ENCODE results near the gene CDC42EP5. TPM values are rescaled to one million over a fixed set of nuclear protein-coding genes. Genes with fewer than 3 reads are reported as not detected.
A peak's percentile ranks its signal among the peaks of the same experiment; 100 is the strongest.
"Not testable (repeated sequence)": the region's sequence is repeated elsewhere in the genome, so short reads cannot be mapped to it uniquely, and the experiment has no call there.

CDC42EP5 gene
- total RNA-seq, 1 experiment from 2014 or later = 25.1 TPM

- BruUV-seq (replicated peaks) = no TSS peak
- TF ChIP-seq, protein P1, sequence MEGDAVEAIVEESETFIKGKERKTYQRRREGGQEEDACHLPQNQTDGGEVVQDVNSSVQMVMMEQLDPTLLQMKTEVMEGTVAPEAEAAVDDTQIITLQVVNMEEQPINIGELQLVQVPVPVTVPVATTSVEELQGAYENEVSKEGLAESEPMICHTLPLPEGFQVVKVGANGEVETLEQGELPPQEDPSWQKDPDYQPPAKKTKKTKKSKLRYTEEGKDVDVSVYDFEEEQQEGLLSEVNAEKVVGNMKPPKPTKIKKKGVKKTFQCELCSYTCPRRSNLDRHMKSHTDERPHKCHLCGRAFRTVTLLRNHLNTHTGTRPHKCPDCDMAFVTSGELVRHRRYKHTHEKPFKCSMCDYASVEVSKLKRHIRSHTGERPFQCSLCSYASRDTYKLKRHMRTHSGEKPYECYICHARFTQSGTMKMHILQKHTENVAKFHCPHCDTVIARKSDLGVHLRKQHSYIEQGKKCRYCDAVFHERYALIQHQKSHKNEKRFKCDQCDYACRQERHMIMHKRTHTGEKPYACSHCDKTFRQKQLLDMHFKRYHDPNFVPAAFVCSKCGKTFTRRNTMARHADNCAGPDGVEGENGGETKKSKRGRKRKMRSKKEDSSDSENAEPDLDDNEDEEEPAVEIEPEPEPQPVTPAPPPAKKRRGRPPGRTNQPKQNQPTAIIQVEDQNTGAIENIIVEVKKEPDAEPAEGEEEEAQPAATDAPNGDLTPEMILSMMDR (conservative IDR thresholded peaks at IDR 0.05) = no peak
- no peak for TF ChIP-seq EZH2 (IDR thresholded peaks at IDR 0.05; ENCODE audit: low read depth)
- H2AFZ ChIP-seq = no peak overlapping the region
- no peak overlapping the region for H3K27ac ChIP-seq
- H3K4me2 ChIP-seq = no peak overlapping the region
- no peaks in the 10 kb centered on the region for H3K9me3 ChIP-seq (ENCODE audit: insufficient read depth, low read depth)
- no peaks in the 10 kb centered on the region for H3F3A ChIP-seq (ENCODE audit: insufficient read depth, low read depth)
- H3K27me3 ChIP-seq (ENCODE audit: insufficient read depth, low read depth) = peaks cover 67% of the 10 kb centered on the region
- no peaks in the 10 kb centered on the region for H3K79me2 ChIP-seq (ENCODE audit: low read depth)
- ChIA-PET POLR2A (ENCODE audit: unreplicated experiment) (no interaction called here), CTCF (interaction anchor here (0.7 kb wide), 1 partner anchor 19 kb away, joined by 4 read pairs; no protein-coding TSS in a partner anchor)
- no peaks in the 10 kb centered on the region for H4K20me1 ChIP-seq (ENCODE audit: insufficient read depth)
- H3K9me2 ChIP-seq (ENCODE audit: insufficient read depth) = no peaks in the 10 kb centered on the region
- no peaks in the 10 kb centered on the region for H3K36me3 ChIP-seq (ENCODE audit: low read depth)
- H3K4me3 ChIP-seq = no peak overlapping the region
- intact Hi-C loops (cut with micrococcal nuclease; ENCODE audit: unreplicated experiment) = no loop called here
- peak in 1 of 2 experiments; percentile 48 for DNase-seq
- H3K4me1 ChIP-seq (replicated peaks; ENCODE audit: insufficient read depth) = no peaks in the 10 kb centered on the region
Observed at GRCh38 chr19:54506079-54506478, 33.0 kb upstream of the CDC42EP5 start.

DNA sequence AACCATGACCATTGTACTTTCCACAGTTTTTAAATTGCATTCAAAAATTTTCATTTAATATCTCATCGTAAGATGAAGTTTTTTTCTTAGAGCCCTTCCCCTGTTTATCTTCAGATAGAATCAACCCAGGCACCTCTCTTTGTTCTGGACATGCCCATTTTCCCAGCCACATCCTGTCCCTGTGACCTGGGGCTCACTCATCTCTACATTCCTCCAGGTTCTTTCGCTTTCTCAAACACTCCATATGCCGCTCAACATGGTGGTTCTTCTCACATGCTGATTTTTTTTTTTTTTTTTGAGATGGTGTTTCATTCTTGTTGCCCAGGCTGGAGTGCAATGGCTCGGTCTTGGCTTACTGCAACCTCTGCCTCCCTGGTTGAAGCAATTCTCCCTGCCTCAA, 32.4 kb upstream of the CDC42EP5 start:
- POLR2A ChIA-PET (ENCODE audit: unreplicated experiment); H3K4me3 ChIP-seq; H3K27ac ChIP-seq; H2AFZ ChIP-seq; H3K4me1 ChIP-seq (replicated peaks; ENCODE audit: insufficient read depth); H3K36me3 ChIP-seq (ENCODE audit: low read depth); H3K9me3 ChIP-seq (ENCODE audit: insufficient read depth, low read depth); H3K9me2 ChIP-seq (ENCODE audit: insufficient read depth); H4K20me1 ChIP-seq (ENCODE audit: insufficient read depth); H3K79me2 ChIP-seq (ENCODE audit: low read depth); BruUV-seq (replicated peaks); H3F3A ChIP-seq (ENCODE audit: insufficient read depth, low read depth); intact Hi-C loops (cut with micrococcal nuclease; ENCODE audit: unreplicated experiment); H3K4me2 ChIP-seq: not testable (repeated sequence)
- CTCF ChIA-PET = interaction anchor here (0.6 to 0.7 kb wide), 2 partner anchors 20 to 25 kb away, joined by 4 read pairs; no protein-coding TSS in a partner anchor
- DNase-seq = peak in 1 of 2 experiments; percentile 10
- peaks cover 72% of the 10 kb centered on the region for H3K27me3 ChIP-seq (ENCODE audit: insufficient read depth, low read depth)

DNA sequence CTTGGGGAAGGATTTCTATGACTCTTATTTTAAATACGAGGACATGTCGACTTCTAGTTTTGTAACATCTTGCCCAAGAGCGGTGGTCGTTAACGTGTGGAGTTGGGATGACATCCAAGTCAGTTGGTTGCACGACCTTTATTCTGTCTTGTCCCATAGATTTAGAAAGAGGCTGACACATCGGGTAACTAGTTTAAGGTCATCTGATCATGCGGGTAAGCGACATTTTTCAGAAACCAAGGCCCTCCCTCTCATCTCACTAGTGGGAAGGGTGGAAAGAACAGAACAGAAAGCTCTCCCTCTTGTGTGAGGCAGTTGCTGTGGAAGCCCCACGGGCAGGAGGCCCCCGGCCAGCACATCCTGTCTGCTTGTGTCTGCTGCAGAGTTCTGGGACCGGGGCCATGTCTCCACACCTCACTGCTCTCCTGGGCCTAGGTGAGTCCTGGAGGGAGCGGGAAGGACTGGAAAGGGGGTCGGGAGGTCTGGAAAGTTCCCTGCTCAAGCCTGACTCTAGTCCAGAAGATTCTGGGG, 29.5 kb upstream of the CDC42EP5 start, which contains the start of gene LAIR2:
TSS of gene LAIR2 (plus strand) at position 314 of the 531 bp plus-strand sequence. CDS start at position 402, 88 bp downstream.
- peaks cover 90% of the 10 kb centered on the region for H3K27me3 ChIP-seq (ENCODE audit: insufficient read depth, low read depth)
- ChIA-PET POLR2A (ENCODE audit: unreplicated experiment) (no interaction called here), CTCF (interaction anchor here (0.6 kb wide), 1 partner anchor 612 kb away, joined by 4 read pairs; no protein-coding TSS in a partner anchor)
- H3K9me3 ChIP-seq (ENCODE audit: insufficient read depth, low read depth) = no peaks in the 10 kb centered on the region
- no peak within 1 kb of the TSS for H3K4me3 ChIP-seq
- H3K4me2 ChIP-seq = no peak within 1 kb of the TSS
- no peaks in the 10 kb centered on the region for H3K36me3 ChIP-seq (ENCODE audit: low read depth)
- BruUV-seq (replicated peaks) = no TSS peak
- TF ChIP-seq EZH2 (IDR thresholded peaks at IDR 0.05; ENCODE audit: low read depth) = no peak
- TF ChIP-seq, protein P1 (conservative IDR thresholded peaks at IDR 0.05) = no peak
- H3F3A ChIP-seq (ENCODE audit: insufficient read depth, low read depth) = no peaks in the 10 kb centered on the region
- no peak within 1 kb of the TSS for H2AFZ ChIP-seq
- H3K9me2 ChIP-seq (ENCODE audit: insufficient read depth) = no peaks in the 10 kb centered on the region
- no peak within 1 kb of the TSS for H3K27ac ChIP-seq
- H3K79me2 ChIP-seq (ENCODE audit: low read depth) = no peaks in the 10 kb centered on the region
- H4K20me1 ChIP-seq (ENCODE audit: insufficient read depth) = no peaks in the 10 kb centered on the region
- DNase-seq = peak in 1 of 2 experiments; percentile 4
- no peaks in the 10 kb centered on the region for H3K4me1 ChIP-seq (replicated peaks; ENCODE audit: insufficient read depth)
- intact Hi-C loops (cut with micrococcal nuclease; ENCODE audit: unreplicated experiment) = no loop called here

- POLR2A ChIA-PET (ENCODE audit: unreplicated experiment) = not testable (repeated sequence)
Observed at GRCh38 chr19:54498451-54498772, 25.3 kb upstream of the CDC42EP5 start.

DNA sequence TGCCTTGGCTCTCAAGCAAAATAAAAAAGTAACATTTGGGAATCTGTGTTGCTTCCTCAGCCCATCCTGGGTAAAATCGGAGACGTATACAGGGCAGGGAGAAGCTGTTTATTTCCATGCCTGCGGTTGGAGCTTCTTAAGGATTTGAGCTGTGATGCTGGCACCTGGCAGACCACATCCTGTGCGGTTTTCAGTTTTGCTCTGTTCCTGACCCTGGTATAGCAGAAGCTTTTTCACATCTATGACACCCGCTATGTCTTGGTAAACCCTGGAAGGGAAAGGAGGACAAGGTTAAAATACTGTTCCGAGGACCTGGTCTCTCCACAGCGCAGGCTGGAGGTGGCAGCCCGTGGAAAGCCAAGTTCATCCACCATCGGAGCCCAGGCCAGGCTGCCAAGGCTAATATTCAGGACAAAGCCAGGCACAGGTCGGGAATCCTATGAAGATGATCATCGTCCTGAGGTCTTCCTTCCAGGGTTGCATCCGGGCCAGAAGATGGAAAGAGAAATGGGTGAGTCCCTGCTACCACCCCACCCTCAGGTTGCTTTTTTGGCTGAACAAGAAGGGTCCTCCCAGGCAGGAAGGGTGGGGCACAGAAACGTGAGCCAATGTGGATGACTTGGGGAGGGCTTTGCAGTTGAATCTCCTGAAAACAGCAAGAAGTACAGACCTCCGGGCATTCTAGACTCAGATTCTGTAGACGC, 24.8 kb upstream of the CDC42EP5 start:
- POLR2A ChIA-PET (ENCODE audit: unreplicated experiment); H4K20me1 ChIP-seq (ENCODE audit: insufficient read depth); H3K9me3 ChIP-seq (ENCODE audit: insufficient read depth, low read depth); H3K79me2 ChIP-seq (ENCODE audit: low read depth); H3K27ac ChIP-seq; CTCF ChIA-PET; H3K4me3 ChIP-seq; H3K4me1 ChIP-seq (replicated peaks; ENCODE audit: insufficient read depth); H3K36me3 ChIP-seq (ENCODE audit: low read depth); BruUV-seq (replicated peaks); H3F3A ChIP-seq (ENCODE audit: insufficient read depth, low read depth); H3K9me2 ChIP-seq (ENCODE audit: insufficient read depth); intact Hi-C loops (cut with micrococcal nuclease; ENCODE audit: unreplicated experiment); H3K4me2 ChIP-seq; H2AFZ ChIP-seq: not testable (repeated sequence)
- H3K27me3 ChIP-seq (ENCODE audit: insufficient read depth, low read depth) = peaks cover 89% of the 10 kb centered on the region
- DNase-seq = peak in 1 of 2 experiments; percentile 18

More at GRCh38 chr19:54498451-54498772, 25.3 kb upstream of the CDC42EP5 start:
- H3K36me3 ChIP-seq (ENCODE audit: low read depth); CTCF ChIA-PET; intact Hi-C loops (cut with micrococcal nuclease; ENCODE audit: unreplicated experiment); H3K27ac ChIP-seq; H2AFZ ChIP-seq; DNase-seq; H4K20me1 ChIP-seq (ENCODE audit: insufficient read depth); H3K9me3 ChIP-seq (ENCODE audit: insufficient read depth, low read depth); BruUV-seq (replicated peaks); H3K9me2 ChIP-seq (ENCODE audit: insufficient read depth); H3K4me3 ChIP-seq; H3F3A ChIP-seq (ENCODE audit: insufficient read depth, low read depth); H3K79me2 ChIP-seq (ENCODE audit: low read depth); H3K4me2 ChIP-seq; H3K4me1 ChIP-seq (replicated peaks; ENCODE audit: insufficient read depth): not testable (repeated sequence)
- peaks cover 90% of the 10 kb centered on the region for H3K27me3 ChIP-seq (ENCODE audit: insufficient read depth, low read depth)

GRCh38 chr19:54495284-54495683, 22.2 kb upstream of the CDC42EP5 start:
- intact Hi-C loops (cut with micrococcal nuclease; ENCODE audit: unreplicated experiment); H3K4me2 ChIP-seq; H3K9me2 ChIP-seq (ENCODE audit: insufficient read depth); DNase-seq; H3F3A ChIP-seq (ENCODE audit: insufficient read depth, low read depth); H2AFZ ChIP-seq; H4K20me1 ChIP-seq (ENCODE audit: insufficient read depth); H3K4me3 ChIP-seq; BruUV-seq (replicated peaks); POLR2A ChIA-PET (ENCODE audit: unreplicated experiment); H3K9me3 ChIP-seq (ENCODE audit: insufficient read depth, low read depth); CTCF ChIA-PET; H3K27ac ChIP-seq; H3K79me2 ChIP-seq (ENCODE audit: low read depth); H3K4me1 ChIP-seq (replicated peaks; ENCODE audit: insufficient read depth); H3K36me3 ChIP-seq (ENCODE audit: low read depth): not testable (repeated sequence)
- H3K27me3 ChIP-seq (ENCODE audit: insufficient read depth, low read depth) = peaks cover 94% of the 10 kb centered on the region

Measured in PC-9 (cell line).